Erythroblast (primary cell): ENCODE data around the gene SLC30A3.

ENCODE experiments used
- GATA1 ChIP-seq: IDR thresholded peaks from 2 replicates; pipeline ENCODE4 v1.6.1; 2011; ENCODE audit warnings: low read depth, mild to moderate bottlenecking, control low read depth, low read length, moderate library complexity
- POLR2A ChIP-seq: IDR thresholded peaks from 2 replicates; pipeline ENCODE4 v1.6.1; 2011; ENCODE audit warnings: mild to moderate bottlenecking, low read length

- TF ChIP-seq POLR2A (no peak), GATA1 (no peak)
These were observed 43.8 kb downstream of the SLC30A3 start for GRCh38 chr2:27219091-27219490.
